HFFc6 (cell line): ENCODE data around the gene DYNC2I2. TPM values are rescaled to one million over a fixed set of nuclear protein-coding genes. Genes with fewer than 3 reads are reported as not detected.

Experiments used
- DNase-seq: peaks from one replicate; pipeline ENCODE4 v3.0.0-alpha.2; 2018
- H3K27ac Mint-ChIP-seq: 2 replicates; pipeline ENCODE4 v1.8.0; 2020; ENCODE audit warnings: mild to moderate bottlenecking, mixed read lengths
- H3K27me3 Mint-ChIP-seq: 2 replicates; pipeline ENCODE4 v1.8.0; 2021; ENCODE audit warnings: mild to moderate bottlenecking, moderate library complexity, mixed read lengths; ENCODE audit not compliant: insufficient read depth
- H3K36me3 Mint-ChIP-seq: 2 replicates; pipeline ENCODE4 v1.8.0; 2021; ENCODE audit warnings: low read depth, mixed read lengths
- H3K4me1 Mint-ChIP-seq: 2 replicates; pipeline ENCODE4 v1.8.0; 2020; ENCODE audit warnings: low read depth, mixed read lengths
- H3K4me3 Mint-ChIP-seq: 2 replicates; pipeline ENCODE4 v1.8.0; 2020; ENCODE audit warnings: mild to moderate bottlenecking, moderate library complexity, mixed read lengths
- H3K9me3 Mint-ChIP-seq: 2 replicates; pipeline ENCODE4 v1.8.0; 2020; ENCODE audit warnings: mild to moderate bottlenecking, mixed read lengths
- total RNA-seq, 6 experiments: library from RNA; stranded (reverse); fragmentation: NEBNext Ultra II Directional; extraction: Animal tissue kit (Norgen Biotek cat#: 25700); gene quantifications; 2 replicates in 1 of 6; 3 replicates in 5 of 6; pipeline ENCODE4 v1.2.3, GENCODE V29; 2021
- TF ChIP-seq, protein P1 (sequence below): fragments of 200-600 bp; sonication (generic); IDR thresholded peaks from 2 replicates; pipeline ENCODE4 v1.5.0; 2021; ENCODE audit warnings: antibody characterized with exemption, mild to moderate bottlenecking

DYNC2I2 gene
- total RNA-seq, 6 experiments from 2014 or later: 34.5 to 51.7 (median 49.9) TPM

GRCh38 chr9:128614728-128615127, 41.9 kb downstream of the DYNC2I2 start:
- H3K36me3 Mint-ChIP-seq: peaks cover 54% of the 10 kb centered on the region
- no peaks in the 10 kb centered on the region for H3K4me1 Mint-ChIP-seq
- H3K27ac Mint-ChIP-seq: no peak overlapping the region
- no peak overlapping the region for H3K4me3 Mint-ChIP-seq
- DNase-seq: no peak
- peaks cover 7% of the 10 kb centered on the region for H3K27me3 Mint-ChIP-seq
- TF ChIP-seq, protein P1, sequence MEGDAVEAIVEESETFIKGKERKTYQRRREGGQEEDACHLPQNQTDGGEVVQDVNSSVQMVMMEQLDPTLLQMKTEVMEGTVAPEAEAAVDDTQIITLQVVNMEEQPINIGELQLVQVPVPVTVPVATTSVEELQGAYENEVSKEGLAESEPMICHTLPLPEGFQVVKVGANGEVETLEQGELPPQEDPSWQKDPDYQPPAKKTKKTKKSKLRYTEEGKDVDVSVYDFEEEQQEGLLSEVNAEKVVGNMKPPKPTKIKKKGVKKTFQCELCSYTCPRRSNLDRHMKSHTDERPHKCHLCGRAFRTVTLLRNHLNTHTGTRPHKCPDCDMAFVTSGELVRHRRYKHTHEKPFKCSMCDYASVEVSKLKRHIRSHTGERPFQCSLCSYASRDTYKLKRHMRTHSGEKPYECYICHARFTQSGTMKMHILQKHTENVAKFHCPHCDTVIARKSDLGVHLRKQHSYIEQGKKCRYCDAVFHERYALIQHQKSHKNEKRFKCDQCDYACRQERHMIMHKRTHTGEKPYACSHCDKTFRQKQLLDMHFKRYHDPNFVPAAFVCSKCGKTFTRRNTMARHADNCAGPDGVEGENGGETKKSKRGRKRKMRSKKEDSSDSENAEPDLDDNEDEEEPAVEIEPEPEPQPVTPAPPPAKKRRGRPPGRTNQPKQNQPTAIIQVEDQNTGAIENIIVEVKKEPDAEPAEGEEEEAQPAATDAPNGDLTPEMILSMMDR: no peak
- H3K9me3 Mint-ChIP-seq: no peaks in the 10 kb centered on the region

DNA sequence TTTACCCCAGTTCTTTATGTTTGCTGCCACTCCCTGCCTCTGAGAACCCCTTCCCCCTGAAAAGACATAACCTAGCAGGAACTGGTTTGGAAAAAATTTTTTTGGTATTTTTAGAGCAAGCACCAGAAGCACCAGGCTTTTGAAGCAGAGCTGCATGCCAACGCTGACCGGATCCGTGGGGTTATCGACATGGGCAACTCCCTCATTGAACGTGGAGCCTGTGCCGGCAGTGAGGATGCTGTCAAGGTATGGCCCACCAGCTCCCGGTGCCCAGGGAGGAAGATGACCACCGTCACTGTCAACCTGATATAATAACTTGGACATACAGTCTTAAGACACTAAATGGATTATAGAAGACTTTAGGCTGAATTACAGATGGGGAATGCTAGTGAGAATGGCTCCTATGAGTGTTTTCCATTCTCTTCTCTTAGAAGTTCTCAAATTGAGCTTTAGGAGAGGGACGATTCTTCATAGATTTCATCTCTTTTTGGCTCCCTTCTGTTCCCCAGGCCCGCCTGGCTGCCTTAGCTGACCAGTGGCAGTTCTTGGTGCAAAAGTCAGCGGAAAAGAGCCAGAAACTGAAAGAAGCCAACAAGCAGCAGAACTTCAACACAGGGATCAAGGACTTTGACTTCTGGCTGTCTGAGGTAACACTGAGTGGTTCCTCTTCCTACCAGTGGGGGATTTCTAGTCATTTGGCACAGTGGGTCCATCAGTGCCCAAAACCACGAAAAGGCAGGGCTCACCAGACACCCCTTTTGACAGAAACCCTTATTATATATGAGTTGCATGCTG, 44.9 kb downstream of the DYNC2I2 start:
- H3K9me3 Mint-ChIP-seq: no peaks in the 10 kb centered on the region
- TF ChIP-seq, protein P1: no peak
- H3K27me3 Mint-ChIP-seq: peaks cover 4% of the 10 kb centered on the region
- H3K4me3 Mint-ChIP-seq: no peak overlapping the region; the same call in 1 of the 2 replicates
- no peak overlapping the region; the same call in 1 of the 2 replicates for H3K27ac Mint-ChIP-seq
- peaks cover 62% of the 10 kb centered on the region for H3K36me3 Mint-ChIP-seq
- DNase-seq: no peak
- H3K4me1 Mint-ChIP-seq: no peaks in the 10 kb centered on the region

- H3K4me3 Mint-ChIP-seq: no peak overlapping the region
- TF ChIP-seq, protein P1: no peak
- H3K27me3 Mint-ChIP-seq: peaks cover 4% of the 10 kb centered on the region
- H3K4me1 Mint-ChIP-seq: no peaks in the 10 kb centered on the region
- no peak for DNase-seq
- peaks cover 62% of the 10 kb centered on the region for H3K36me3 Mint-ChIP-seq
- H3K27ac Mint-ChIP-seq: no peak overlapping the region
- no peaks in the 10 kb centered on the region for H3K9me3 Mint-ChIP-seq
Measured at GRCh38 chr9:128610897-128611296, 45.8 kb downstream of the DYNC2I2 start.

DNA sequence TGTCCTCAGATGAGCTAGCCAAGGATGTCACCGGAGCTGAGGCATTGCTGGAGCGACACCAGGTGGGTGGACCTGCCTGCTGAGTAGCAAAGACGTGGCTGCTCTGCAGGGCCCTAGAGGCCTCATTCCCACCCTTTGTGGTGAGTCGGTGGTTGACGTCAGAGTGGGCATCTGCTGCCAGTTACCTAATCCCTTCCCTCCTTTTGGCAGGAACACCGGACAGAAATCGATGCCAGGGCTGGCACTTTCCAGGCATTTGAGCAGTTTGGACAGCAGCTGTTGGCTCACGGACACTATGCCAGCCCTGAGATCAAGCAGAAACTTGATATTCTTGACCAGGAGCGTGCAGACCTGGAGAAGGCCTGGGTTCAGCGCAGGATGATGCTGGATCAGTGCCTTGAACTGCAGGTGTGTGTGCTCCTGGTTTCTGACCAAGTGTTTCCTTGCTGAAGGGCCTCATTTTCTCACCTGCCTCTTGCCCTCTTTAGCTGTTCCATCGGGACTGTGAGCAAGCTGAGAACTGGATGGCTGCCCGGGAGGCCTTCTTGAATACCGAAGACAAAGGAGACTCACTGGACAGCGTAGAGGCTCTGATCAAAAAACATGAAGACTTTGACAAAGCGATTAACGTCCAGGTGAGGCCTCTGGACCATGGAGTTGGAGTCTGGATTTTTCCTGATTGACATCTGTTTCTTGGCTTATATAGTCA, 48.9 kb downstream of the DYNC2I2 start:
- Mint-ChIP-seq H3K4me3 (no peak overlapping the region), H3K36me3 (peaks cover 68% of the 10 kb centered on the region), H3K27me3 (peaks cover 4% of the 10 kb centered on the region), H3K4me1 (no peaks in the 10 kb centered on the region), H3K27ac (no peak overlapping the region), H3K9me3 (no peaks in the 10 kb centered on the region)
- TF ChIP-seq, protein P1: no peak
- no peak for DNase-seq

- Mint-ChIP-seq H3K27me3 (no peaks in the 10 kb centered on the region; the same call in 1 of the 2 replicates), H3K4me3 (no peak overlapping the region; the same call in 1 of the 2 replicates), H3K9me3 (no peaks in the 10 kb centered on the region), H3K27ac (no peak overlapping the region; the same call in 1 of the 2 replicates), H3K36me3 (peaks cover 54% of the 10 kb centered on the region), H3K4me1 (no peaks in the 10 kb centered on the region)
- no peak for DNase-seq
- TF ChIP-seq, protein P1: no peak
Measured at GRCh38 chr9:128603697-128604096, 53.0 kb downstream of the DYNC2I2 start.
